GM12801 (cell line): Measurements from ENCODE around the gene PGM2.

Source experiments
- TF ChIP-seq, protein P1 (sequence below): IDR thresholded peaks from one replicate; pipeline ENCODE4 v1.5.1; 2011; ENCODE audit warnings: control low read depth; ENCODE audit not compliant: insufficient read length; ENCODE audit errors: extremely low read depth

Gene PGM2

DNA sequence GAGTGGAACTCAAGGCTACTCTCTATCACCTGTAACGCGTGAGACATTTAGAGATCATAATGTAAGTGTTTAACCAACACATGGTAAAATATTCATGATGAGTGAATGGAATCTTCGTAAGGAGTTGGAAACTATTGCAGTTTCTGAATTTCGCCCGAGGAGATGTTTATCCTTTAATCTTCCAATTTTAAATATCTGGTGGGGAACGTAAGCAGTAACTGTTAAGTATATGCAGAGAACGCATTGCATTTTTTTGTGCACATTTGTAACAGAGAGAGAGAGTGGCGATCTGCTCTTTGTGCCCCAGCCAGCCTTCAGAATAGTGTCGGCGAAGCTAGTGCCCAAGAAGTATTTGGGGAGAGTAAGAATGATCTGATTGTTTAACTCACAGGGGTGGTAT lies 9.8 kb downstream of the PGM2 start:
- TF ChIP-seq, protein P1, sequence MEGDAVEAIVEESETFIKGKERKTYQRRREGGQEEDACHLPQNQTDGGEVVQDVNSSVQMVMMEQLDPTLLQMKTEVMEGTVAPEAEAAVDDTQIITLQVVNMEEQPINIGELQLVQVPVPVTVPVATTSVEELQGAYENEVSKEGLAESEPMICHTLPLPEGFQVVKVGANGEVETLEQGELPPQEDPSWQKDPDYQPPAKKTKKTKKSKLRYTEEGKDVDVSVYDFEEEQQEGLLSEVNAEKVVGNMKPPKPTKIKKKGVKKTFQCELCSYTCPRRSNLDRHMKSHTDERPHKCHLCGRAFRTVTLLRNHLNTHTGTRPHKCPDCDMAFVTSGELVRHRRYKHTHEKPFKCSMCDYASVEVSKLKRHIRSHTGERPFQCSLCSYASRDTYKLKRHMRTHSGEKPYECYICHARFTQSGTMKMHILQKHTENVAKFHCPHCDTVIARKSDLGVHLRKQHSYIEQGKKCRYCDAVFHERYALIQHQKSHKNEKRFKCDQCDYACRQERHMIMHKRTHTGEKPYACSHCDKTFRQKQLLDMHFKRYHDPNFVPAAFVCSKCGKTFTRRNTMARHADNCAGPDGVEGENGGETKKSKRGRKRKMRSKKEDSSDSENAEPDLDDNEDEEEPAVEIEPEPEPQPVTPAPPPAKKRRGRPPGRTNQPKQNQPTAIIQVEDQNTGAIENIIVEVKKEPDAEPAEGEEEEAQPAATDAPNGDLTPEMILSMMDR: no peak

DNA sequence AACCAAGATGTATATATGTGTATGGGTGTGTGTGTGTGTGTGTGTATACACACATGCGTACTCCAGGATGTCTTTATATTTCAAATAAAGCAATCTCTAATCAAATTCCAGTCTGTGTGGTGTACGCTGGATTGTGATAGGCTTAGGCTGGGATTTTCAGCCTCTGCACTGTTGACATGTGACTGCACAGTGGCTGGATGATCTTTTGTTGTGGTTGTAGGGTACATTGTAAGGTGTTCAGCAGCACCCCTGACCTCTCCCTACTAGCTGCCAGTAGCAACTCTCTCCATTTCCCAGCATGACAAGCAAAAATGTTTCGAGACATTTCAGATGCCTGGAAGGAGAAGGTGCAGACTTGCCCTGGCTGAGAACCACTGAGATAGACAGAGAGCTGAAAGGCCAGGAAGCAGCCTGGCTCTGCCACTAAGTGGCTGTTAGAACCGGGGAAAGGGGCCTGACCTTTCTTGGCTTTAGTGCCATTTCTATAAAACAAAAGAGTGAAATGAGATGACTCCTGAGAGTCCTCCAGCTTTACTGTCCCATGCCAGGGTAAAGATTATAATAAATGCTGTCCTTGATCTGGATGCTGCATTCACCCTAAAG lies 10.5 kb downstream of the PGM2 start:
- TF ChIP-seq, protein P1: no peak

DNA sequence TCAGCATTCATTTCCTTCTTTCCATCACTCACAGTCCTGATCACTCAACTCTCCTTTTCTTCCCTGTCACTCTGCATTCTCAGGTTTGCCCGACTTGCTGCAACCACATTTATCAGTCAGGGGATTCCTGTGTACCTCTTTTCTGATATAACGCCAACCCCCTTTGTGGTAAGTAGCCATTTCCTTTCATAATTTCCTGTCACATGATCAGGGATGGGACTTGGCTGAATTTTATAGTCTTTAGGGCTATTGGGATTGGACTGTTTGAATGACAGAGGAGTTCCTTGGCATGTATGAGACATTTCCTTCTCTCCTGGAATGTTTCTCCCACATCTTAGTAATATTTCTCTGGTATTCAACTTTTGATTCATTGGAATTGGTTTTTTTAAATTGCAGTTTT lies 11.0 kb downstream of the PGM2 start:
- TF ChIP-seq, protein P1: no peak

DNA sequence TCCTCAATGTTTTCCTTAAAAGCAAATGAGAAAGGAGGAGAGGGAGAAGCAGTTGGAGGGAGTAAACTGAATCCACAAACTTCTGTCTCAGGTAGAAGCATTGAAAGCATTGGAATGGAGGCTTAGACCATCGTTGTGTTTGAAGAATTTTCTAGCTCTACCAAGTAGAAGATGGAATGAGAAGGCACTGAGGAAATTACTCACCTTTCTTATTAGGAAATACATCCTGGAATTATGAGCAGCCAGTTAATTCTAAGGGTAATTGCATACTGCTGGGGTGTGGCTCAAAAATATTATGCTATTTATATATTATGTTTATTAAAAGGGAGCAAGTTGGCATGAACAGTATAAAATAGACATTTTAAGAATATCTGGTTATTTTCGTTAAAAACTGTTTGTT lies 12.9 kb downstream of the PGM2 start:
- TF ChIP-seq, protein P1: no peak

DNA sequence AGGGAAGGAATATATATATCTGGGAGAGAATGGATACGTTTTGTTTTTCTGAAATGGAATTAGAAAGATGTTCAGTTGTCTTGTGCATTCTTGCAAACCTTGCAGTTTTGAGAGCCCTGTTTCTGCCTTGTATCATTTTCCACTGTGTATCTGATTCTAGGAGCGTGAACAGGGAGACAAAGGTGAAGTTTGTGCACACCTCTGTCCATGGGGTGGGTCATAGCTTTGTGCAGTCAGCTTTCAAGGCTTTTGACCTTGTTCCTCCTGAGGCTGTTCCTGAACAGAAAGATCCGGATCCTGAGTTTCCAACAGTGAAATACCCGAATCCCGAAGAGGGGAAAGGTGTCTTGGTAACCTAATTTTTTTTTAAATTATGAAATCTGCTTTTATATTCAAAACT lies 17.7 kb downstream of the PGM2 start:
- TF ChIP-seq, protein P1: no peak

DNA sequence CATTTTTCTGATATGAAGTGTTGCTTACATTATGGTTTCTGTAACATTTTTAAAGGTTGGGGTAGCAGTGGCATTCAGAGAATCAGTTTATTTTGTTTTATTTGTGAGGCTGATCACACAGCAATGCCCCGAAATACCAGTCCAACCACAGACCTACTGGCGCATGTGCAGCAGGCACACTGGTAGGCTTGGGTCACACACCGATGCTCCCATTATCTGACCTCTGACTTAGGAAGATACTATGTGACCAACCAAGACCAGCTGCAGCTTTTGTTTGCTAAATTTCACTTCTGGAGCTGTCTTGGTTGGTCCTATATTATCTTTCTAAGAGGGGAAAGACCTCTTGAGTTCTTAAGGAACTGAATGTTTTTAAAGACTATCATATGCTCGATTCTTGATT lies 18.7 kb downstream of the PGM2 start:
- TF ChIP-seq, protein P1: no peak

DNA sequence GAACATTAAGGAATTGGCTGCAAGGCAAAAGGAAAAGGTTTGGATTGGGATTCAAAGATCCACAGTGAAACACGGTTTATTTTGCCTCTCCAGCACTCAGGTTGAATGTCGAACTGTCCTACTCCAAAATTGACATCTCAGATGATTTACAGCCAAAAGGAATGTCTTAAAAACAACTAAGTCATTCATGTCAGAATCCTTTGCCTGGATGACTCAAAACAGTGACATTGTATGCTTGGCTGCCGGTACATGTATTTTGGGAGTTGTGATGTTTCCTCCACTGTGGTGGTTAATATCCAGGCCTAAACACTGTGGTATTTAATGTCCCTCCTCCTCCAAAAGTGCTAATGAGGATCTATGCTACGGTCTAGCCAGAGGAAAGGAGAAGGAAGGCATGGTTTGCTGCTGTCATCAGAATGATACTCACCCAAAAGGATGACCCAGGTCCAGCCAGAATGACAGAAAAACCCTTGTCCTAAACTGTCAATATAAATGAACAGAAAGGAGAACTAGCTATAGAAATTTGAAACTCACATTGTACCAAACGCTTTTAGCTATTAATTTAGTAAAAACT lies 20.9 kb downstream of the PGM2 start:
- TF ChIP-seq, protein P1: no peak

DNA sequence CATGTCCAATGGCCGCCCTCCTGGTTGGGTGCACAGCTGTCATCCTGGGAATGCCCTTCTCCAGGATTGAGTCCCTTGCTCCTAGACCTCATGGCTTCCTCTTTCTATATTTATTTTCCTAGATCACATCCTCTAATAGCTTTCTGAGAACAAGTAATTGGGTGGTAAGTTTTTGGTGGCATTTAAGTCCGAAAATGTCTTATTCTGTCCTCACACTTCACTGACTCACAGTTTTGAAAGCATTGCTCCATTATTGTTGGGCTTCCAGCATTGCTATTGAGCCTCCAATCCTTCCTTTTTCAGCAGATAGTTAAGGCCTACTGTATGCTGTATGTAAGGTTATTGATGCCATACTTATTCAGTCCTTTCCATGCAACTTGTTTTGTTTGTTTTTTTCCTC lies 25.9 kb downstream of the PGM2 start:
- TF ChIP-seq, protein P1: no peak
